Loucy (cell line): ENCODE measurements around the gene PCSK5.

ENCODE experiments used
- CTCF ChIP-seq: fragments of 200-600 bp; sonication (generic); conservative IDR thresholded peaks from 2 replicates; pipeline ENCODE4 v1.5.1; 2014; ENCODE audit warnings: mild to moderate bottlenecking, antibody characterized with exemption, low read length
- EZH2phosphoT487 ChIP-seq: fragments of 200-600 bp; IDR thresholded peaks from 2 replicates; pipeline ENCODE4 v1.6.1; 2018; ENCODE audit warnings: antibody characterized with exemption, mild to moderate bottlenecking, moderate library complexity, borderline replicate concordance

- TF ChIP-seq CTCF (no peak), EZH2phosphoT487 (no peak)
Measured at GRCh38 chr9:76116913-76117312, 226.4 kb downstream of the PCSK5 start.
